Measurements from ENCODE around the gene IL1RAP.

IL1RAP gene

GRCh38 chr3:190626951-190627620, 113.2 kb downstream of the IL1RAP start:
- ATAC-seq = no peak
- TF ChIP-seq GLIS3 (CRISPR knock-in tag; IDR thresholded peaks at IDR 0.05) = no peak
- no peak for TF ChIP-seq POU6F1 (CRISPR knock-in tag; IDR thresholded peaks at IDR 0.05; ENCODE audit: borderline replicate concordance, low read depth)

- no peak for ATAC-seq
- no peak for TF ChIP-seq TCF4 (CRISPR knock-in tag; IDR thresholded peaks at IDR 0.05; ENCODE audit: borderline replicate concordance)
- no peak for TF ChIP-seq PATZ1 (CRISPR knock-in tag; IDR thresholded peaks at IDR 0.05; ENCODE audit: borderline replicate concordance)
These were observed 115.2 kb downstream of the IL1RAP start for GRCh38 chr3:190629088-190629487.

GRCh38 chr3:190631295-190631694, 117.4 kb downstream of the IL1RAP start:
- no peak for TF ChIP-seq ZNF8 (CRISPR knock-in tag; IDR thresholded peaks at IDR 0.05)
- TF ChIP-seq TSHZ2 (CRISPR knock-in tag; IDR thresholded peaks at IDR 0.05) = no peak
- TF ChIP-seq CSRNP3 (CRISPR knock-in tag; IDR thresholded peaks at IDR 0.05) = no peak
- no peak for TF ChIP-seq OSR1 (CRISPR knock-in tag; IDR thresholded peaks at IDR 0.05)
- TF ChIP-seq PPARA (CRISPR knock-in tag; IDR thresholded peaks at IDR 0.05; ENCODE audit: borderline replicate concordance) = no peak
- TF ChIP-seq ZFP30 (CRISPR knock-in tag; IDR thresholded peaks at IDR 0.05) = no peak
- TF ChIP-seq CREB5 (CRISPR knock-in tag; IDR thresholded peaks at IDR 0.05; ENCODE audit: low read depth) = no peak
- TF ChIP-seq ZNF565 (CRISPR knock-in tag; conservative IDR thresholded peaks at IDR 0.05; ENCODE audit: low read depth) = no peak
- no peak for TF ChIP-seq SNAI2 (CRISPR knock-in tag; IDR thresholded peaks at IDR 0.05)
- no peak for TF ChIP-seq TCF4 (CRISPR knock-in tag; IDR thresholded peaks at IDR 0.05; ENCODE audit: borderline replicate concordance)
- no peak for TF ChIP-seq PATZ1 (CRISPR knock-in tag; IDR thresholded peaks at IDR 0.05; ENCODE audit: borderline replicate concordance)
- TF ChIP-seq ZNF70 (CRISPR knock-in tag; IDR thresholded peaks at IDR 0.05) = no peak
- no peak for TF ChIP-seq RARB (CRISPR knock-in tag; IDR thresholded peaks at IDR 0.05)
- TF ChIP-seq BACH2 (CRISPR knock-in tag; IDR thresholded peaks at IDR 0.05; ENCODE audit: borderline replicate concordance) = no peak
- TF ChIP-seq CSDC2 (CRISPR knock-in tag; IDR thresholded peaks at IDR 0.05) = no peak
- no peak for ATAC-seq

Measured in SK-N-SH treated with all-trans-retinoic acid at 6 μM for 48 hours (cell line).